A673 (cell line): Measurements from ENCODE around the gene ABCC11. TPM values are rescaled to one million over a fixed set of nuclear protein-coding genes. Genes with fewer than 3 reads are reported as not detected.

ENCODE experiments used
- BruUV-seq: library from RNA; stranded (reverse); fragments of 400-500 nt; replicated peaks from 2 replicates; lab custom pipeline; 2021; lab: Mats Ljungman, UMichigan
- CTCF ChIA-PET: fragments of 300-600 bp; sonication (Branson Sonifier 250); formaldehyde crosslinking; loops from one replicate; lab custom pipeline; 2022; ENCODE audit warnings: antibody characterized with exemption; lab: Charles Lee
- POLR2A ChIA-PET: fragments of 300-600 bp; sonication (Branson Sonifier 250); formaldehyde crosslinking; loops from one replicate; lab custom pipeline; 2022; ENCODE audit warnings: antibody characterized with exemption; ENCODE audit not compliant: low non-redundant PET; lab: Charles Lee
- DNase-seq: peaks from one replicate; pipeline ENCODE4 v3.0.0-alpha.2; 2015; ENCODE audit warnings: low spot score
- H3K27ac ChIP-seq: fragments of 200-600 bp; sonication (generic); 2 replicates; pipeline ENCODE4 v1.5.1; 2016; ENCODE audit warnings: mixed run types, low read depth, mild to moderate bottlenecking, mixed read lengths, antibody characterized with exemption, low read length; ENCODE audit not compliant: poor library complexity, severe bottlenecking
- H3K27me3 ChIP-seq: fragments of 200-600 bp; sonication (generic); replicated peaks from 2 replicates; pipeline ENCODE4 v1.6.1; 2017; ENCODE audit warnings: mixed run types, low read depth, mild to moderate bottlenecking, mixed read lengths, antibody characterized with exemption, low read length; ENCODE audit not compliant: insufficient read depth, poor library complexity
- H3K36me3 ChIP-seq: fragments of 200-600 bp; sonication (generic); 2 replicates; pipeline ENCODE4 v1.6.1; 2016; ENCODE audit warnings: mixed run types, mild to moderate bottlenecking, mixed read lengths, antibody characterized with exemption, low read length; ENCODE audit not compliant: insufficient read depth, poor library complexity, severe bottlenecking
- H3K4me1 ChIP-seq: fragments of 200-600 bp; sonication (generic); 2 replicates; pipeline ENCODE4 v1.6.1; 2017; ENCODE audit warnings: mixed run types, mild to moderate bottlenecking, mixed read lengths, antibody characterized with exemption, low read length; ENCODE audit not compliant: insufficient read depth, poor library complexity, severe bottlenecking
- H3K4me3 ChIP-seq: fragments of 200-600 bp; sonication (generic); 2 replicates; pipeline ENCODE4 v1.5.1; 2016; ENCODE audit warnings: low read depth, mixed run types, mild to moderate bottlenecking, mixed read lengths, low read length; ENCODE audit not compliant: poor library complexity, severe bottlenecking
- H3K9me3 ChIP-seq: fragments of 200-600 bp; sonication (generic); 2 replicates; pipeline ENCODE4 v1.6.1; 2016; ENCODE audit warnings: mixed run types, low read depth, mild to moderate bottlenecking, mixed read lengths, antibody characterized with exemption, low read length; ENCODE audit not compliant: poor library complexity, severe bottlenecking
- EZH2 ChIP-seq: fragments of 200-600 bp; sonication (generic); IDR thresholded peaks from 2 replicates; pipeline ENCODE4 v1.6.1; 2017; ENCODE audit warnings: borderline replicate concordance, low read depth, mild to moderate bottlenecking, mixed read lengths, antibody characterized with exemption, low read length; ENCODE audit not compliant: poor library complexity, severe bottlenecking
- intact Hi-C: fragments of 100-400 bp; cut with micrococcal nuclease; formaldehyde crosslinking; loops from one replicate; pipeline ENCODE4 v1.10.0; 2022; ENCODE audit not compliant: unreplicated experiment
- total RNA-seq: library from RNA; stranded (reverse); gene quantifications from 2 replicates; pipeline ENCODE4 v1.2.3, GENCODE V29; 2021
- TF ChIP-seq, protein P1 (sequence below): fragments of 300-800, 200-600 bp; sonication (generic); conservative IDR thresholded peaks from 2 replicates; pipeline ENCODE4 v1.5.1; 2017; ENCODE audit warnings: low read depth, mild to moderate bottlenecking, antibody characterized with exemption, low read length, moderate library complexity, mixed read lengths

The ABCC11 gene
- total RNA-seq, 1 experiment from 2014 or later: not detected

DNA sequence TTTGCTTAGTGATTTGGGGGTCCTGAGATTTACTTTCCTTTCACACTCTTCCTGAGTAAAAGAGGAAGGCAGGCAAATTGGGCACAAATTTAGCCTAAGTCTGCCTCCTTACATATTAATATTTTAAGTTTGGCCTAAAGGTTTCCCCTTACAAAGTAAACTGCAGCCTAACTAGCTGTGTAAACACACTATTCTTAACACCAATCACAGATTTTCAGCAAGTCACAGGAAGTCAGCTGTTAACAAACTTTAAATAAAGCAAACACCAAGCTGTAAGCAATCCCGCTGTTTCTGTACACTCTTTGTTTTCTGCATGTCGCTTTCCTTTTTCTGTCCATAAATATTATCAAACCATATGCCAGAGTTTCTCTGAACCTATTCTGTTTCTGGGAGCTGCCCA lies 45.1 kb upstream of the ABCC11 start:
- no peak overlapping the region for H3K27ac ChIP-seq
- ChIA-PET POLR2A (no interaction called here), CTCF (no interaction called here)
- intact Hi-C loops: no loop called here
- no peaks in the 10 kb centered on the region for H3K4me1 ChIP-seq
- H3K4me3 ChIP-seq: no peak overlapping the region
- H3K27me3 ChIP-seq: no peaks in the 10 kb centered on the region
- DNase-seq: no peak
- TF ChIP-seq, protein P1, sequence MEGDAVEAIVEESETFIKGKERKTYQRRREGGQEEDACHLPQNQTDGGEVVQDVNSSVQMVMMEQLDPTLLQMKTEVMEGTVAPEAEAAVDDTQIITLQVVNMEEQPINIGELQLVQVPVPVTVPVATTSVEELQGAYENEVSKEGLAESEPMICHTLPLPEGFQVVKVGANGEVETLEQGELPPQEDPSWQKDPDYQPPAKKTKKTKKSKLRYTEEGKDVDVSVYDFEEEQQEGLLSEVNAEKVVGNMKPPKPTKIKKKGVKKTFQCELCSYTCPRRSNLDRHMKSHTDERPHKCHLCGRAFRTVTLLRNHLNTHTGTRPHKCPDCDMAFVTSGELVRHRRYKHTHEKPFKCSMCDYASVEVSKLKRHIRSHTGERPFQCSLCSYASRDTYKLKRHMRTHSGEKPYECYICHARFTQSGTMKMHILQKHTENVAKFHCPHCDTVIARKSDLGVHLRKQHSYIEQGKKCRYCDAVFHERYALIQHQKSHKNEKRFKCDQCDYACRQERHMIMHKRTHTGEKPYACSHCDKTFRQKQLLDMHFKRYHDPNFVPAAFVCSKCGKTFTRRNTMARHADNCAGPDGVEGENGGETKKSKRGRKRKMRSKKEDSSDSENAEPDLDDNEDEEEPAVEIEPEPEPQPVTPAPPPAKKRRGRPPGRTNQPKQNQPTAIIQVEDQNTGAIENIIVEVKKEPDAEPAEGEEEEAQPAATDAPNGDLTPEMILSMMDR: no peak
- TF ChIP-seq EZH2: no peak
- H3K36me3 ChIP-seq: peaks cover 17% of the 10 kb centered on the region
- BruUV-seq: no TSS peak
- H3K9me3 ChIP-seq: peaks cover 3% of the 10 kb centered on the region

GRCh38 chr16:48291754-48292153 lies 44.4 kb upstream of the ABCC11 start:
- no TSS peak for BruUV-seq
- POLR2A ChIA-PET: no interaction called here
- CTCF ChIA-PET: no interaction called here

GRCh38 chr16:48291303-48291702 lies 44.0 kb upstream of the ABCC11 start:
- intact Hi-C loops: no loop called here
- Histone ChIP-seq H3K36me3 (peaks cover 24% of the 10 kb centered on the region), H3K4me3 (no peak overlapping the region), H3K27ac (no peak overlapping the region), H3K4me1 (no peaks in the 10 kb centered on the region), H3K9me3 (peaks cover 9% of the 10 kb centered on the region), H3K27me3 (no peaks in the 10 kb centered on the region)
- no peak for TF ChIP-seq EZH2
- TF ChIP-seq, protein P1: no peak
- DNase-seq: no peak
- CTCF ChIA-PET: no interaction called here
- POLR2A ChIA-PET: no interaction called here
- no TSS peak for BruUV-seq

More at GRCh38 chr16:48291754-48292153, 44.4 kb upstream of the ABCC11 start:
- peaks cover 20% of the 10 kb centered on the region for H3K36me3 ChIP-seq
- TF ChIP-seq EZH2: no peak
- TF ChIP-seq, protein P1: no peak
- no peak overlapping the region for H3K4me3 ChIP-seq
- no peak for DNase-seq
- no peaks in the 10 kb centered on the region for H3K4me1 ChIP-seq
- peaks cover 9% of the 10 kb centered on the region for H3K9me3 ChIP-seq
- H3K27me3 ChIP-seq: no peaks in the 10 kb centered on the region
- no peak overlapping the region for H3K27ac ChIP-seq
- intact Hi-C loops: no loop called here
